GM12801 (cell line): ENCODE results near the gene ASTN1.

Source experiments
- TF ChIP-seq, protein P1 (sequence below): IDR thresholded peaks from one replicate; pipeline ENCODE4 v1.5.1; 2011; ENCODE audit warnings: control low read depth; ENCODE audit not compliant: insufficient read length; ENCODE audit errors: extremely low read depth

The ASTN1 gene

DNA sequence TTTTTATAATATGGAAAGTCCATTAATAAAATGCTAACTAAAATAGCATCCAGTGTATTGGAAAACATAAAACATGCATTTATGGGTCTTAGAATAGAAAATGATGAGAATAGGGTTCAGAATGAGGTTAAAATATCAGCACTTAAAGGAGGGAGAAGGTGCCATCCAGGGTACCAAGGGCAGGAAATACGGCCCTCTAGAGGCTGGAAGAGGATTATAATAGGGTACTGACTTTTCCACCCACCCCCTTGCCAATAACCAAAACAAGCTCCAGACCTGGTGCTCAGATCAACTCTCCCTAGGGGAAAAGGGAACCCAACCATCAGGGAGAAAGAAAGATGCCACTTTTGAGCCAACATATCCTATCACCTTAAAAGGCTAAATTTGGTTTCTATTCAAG, 26.7 kb downstream of the ASTN1 start:
- TF ChIP-seq, protein P1, sequence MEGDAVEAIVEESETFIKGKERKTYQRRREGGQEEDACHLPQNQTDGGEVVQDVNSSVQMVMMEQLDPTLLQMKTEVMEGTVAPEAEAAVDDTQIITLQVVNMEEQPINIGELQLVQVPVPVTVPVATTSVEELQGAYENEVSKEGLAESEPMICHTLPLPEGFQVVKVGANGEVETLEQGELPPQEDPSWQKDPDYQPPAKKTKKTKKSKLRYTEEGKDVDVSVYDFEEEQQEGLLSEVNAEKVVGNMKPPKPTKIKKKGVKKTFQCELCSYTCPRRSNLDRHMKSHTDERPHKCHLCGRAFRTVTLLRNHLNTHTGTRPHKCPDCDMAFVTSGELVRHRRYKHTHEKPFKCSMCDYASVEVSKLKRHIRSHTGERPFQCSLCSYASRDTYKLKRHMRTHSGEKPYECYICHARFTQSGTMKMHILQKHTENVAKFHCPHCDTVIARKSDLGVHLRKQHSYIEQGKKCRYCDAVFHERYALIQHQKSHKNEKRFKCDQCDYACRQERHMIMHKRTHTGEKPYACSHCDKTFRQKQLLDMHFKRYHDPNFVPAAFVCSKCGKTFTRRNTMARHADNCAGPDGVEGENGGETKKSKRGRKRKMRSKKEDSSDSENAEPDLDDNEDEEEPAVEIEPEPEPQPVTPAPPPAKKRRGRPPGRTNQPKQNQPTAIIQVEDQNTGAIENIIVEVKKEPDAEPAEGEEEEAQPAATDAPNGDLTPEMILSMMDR = no peak

DNA sequence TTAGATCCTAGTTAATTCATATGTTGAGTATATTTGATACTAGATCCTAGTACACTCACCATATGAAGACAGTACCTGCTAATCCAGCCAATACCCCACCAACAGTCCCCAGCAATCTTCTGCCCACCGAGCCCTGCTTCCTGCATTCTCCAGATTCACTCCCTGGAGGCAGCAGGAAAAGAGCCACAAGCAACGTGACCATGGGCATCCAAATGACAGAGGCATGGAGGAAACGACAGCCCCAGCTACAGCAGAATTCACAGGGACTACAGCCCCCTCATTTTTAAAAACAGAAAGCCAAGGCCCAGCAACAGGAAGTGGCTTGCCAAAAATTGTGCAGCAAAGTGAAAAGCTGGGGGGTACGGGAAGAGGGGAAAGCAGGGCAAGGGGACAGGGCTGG, 29.3 kb downstream of the ASTN1 start:
- TF ChIP-seq, protein P1 = no peak

DNA sequence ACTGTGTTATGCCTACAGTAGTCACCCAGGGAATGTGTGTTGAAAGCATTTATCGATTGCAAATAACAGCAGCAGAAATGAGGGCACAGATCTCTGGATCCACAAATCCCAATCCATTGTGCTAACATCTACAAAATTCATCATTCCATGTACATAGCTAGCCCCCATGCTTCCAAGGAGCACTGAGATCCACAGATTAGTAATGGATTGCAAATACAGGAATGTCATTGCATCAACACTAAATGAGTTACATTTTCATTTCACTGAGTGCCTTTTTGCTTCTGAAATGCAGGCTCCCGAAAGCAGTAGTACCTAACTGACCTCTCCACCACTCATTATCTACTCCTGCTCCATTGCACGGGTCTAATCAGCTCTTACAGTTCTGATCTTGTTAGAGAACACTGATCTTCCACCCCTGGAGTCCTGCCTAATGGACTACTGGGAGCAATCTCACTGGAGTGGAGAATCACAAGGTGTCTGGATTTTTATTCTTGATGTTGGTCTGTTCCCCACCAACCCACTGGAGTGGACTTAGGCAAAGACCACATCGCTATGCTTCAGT, 30.5 kb downstream of the ASTN1 start:
- TF ChIP-seq, protein P1 = no peak

DNA sequence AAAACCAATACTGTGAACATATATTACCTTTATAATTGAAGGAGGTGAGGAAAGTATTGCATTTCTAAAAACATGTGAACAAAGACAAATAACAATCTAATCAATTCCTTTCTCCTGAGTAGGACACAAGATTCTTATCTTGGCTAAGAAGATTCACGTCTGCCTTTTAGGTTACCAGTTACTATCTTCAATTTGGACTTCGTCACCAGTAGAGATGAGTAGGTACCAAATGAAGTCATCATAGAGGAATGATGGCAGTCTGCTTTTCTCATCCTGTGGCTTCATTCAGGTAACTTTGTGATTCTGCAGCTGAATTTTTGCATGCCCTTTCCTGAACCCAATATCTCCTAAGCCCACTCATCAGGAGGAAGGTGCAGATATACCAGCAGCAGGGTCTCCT, 32.4 kb downstream of the ASTN1 start:
- TF ChIP-seq, protein P1 = no peak

DNA sequence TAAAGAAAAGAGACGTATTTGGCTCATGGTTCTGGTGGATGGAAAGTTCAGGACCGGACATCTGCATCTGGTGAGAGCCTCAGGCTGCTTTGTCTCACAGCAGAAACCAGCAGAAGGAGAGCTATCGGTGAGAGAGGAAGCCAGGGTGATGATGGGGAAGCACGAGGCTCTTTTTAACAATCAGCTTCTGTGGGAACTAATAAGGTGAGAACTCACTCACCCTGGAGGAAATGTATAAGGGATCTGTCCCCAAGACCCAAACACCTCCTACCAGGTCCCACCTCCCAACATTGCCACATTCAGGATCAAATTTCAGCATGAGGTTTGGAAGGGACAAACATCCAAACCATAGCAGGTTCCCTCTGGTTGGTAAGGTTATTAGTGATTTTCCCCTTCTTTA, 32.8 kb downstream of the ASTN1 start:
- TF ChIP-seq, protein P1 = no peak

DNA sequence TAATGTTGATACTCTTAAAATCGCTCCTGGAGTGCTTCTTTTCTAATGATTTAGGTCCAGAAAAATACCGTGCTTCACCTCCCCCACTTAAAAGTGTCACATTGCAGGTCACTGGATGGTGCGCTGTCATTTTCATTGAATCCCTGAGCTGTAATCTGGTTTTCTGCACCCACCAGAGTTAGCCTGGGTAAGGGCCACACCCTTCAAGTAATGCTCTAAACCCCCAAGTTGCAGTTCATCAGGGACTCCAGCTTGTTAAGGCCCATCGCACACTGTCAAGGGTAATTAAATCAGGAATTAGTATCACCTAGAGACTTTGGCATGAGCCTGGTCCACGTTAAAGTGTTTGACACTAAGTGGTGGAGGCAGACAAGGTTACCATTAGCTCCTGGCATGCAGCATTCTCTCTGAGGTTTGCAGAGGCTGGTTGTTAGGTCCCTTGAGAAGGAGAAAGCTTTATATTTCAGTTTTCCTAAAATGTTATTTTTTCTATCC, 34.0 kb downstream of the ASTN1 start:
- TF ChIP-seq, protein P1 = no peak

DNA sequence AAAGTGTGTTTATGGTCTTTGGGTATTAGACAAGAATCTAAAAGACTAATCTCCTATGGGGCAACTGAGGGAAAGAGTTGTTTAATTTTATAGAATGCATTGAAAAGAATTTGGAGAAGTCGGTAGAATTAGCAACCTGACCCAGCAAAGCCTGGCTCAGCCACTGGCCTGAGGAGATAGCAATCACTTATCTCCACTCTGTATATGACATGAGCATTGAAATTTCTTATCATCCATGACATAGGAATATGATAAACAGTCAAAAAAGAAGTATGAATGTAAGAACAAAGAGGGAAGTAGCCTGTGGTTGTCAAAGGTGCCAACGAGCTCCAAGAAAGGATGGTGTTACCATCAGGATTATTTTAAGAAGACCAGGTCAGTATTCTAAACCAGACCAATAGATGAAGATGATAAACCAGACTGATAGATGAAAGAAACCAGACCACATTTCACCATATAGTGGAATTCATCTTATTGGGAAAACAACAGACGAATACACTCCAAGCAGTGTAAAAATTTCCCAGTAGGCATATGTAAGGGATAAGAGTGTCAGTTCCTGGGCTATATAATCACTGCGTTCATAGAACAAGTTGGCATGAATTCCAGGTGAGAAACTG, 35.7 kb downstream of the ASTN1 start:
- TF ChIP-seq, protein P1 = no peak

DNA sequence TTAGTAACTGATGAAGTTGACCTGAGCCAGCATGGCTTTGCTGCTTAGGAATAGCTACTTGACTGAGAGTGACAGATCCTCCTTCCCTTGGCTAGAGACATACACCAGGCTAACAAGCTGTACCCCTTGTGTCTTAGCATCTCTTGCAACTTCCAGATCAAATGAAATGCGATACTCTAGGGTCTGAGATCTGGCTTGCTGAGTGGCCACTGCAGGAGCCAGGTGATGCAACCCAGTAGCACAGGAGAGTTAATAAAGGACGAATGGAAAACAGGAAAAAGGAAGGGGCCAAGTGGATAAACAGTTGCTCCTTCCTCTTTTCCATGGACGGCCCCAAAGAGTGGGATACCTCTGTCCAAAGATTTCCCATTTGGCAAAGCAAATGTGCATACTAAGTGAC, 38.2 kb downstream of the ASTN1 start:
- TF ChIP-seq, protein P1 = no peak
